H1 (cell line): ENCODE data around the gene IQGAP3. TPM values are rescaled to one million over a fixed set of nuclear protein-coding genes. Genes with fewer than 3 reads are reported as not detected.
A peak's percentile ranks its signal among the peaks of the same experiment; 100 is the strongest.

ENCODE experiments used
- CTCF ChIA-PET: fragments of 300-600 bp; sonication (Branson Sonifier 250); formaldehyde crosslinking; loops from one replicate; lab custom pipeline; 2021; ENCODE audit not compliant: partially characterized antibody; lab: Charles Lee
- POLR2A ChIA-PET: fragments of 300-600 bp; sonication (Branson Sonifier 250); formaldehyde crosslinking; loops from one replicate; lab custom pipeline; 2021; ENCODE audit warnings: inconsistent platforms; ENCODE audit not compliant: partially characterized antibody; lab: Charles Lee
- DNase-seq, 2 experiments: peaks; one replicate each; pipeline versions ENCODE4 v3.0.0 to v3.0.0-alpha.2; 2010 to 2022; ENCODE audit warnings: low spot score in 2 of 2, low read depth in 1 of 2, mixed read lengths in 1 of 2
- FAIRE-seq: peaks from 2 replicates; lab custom pipeline; 2011; peaks lifted over from hg19 to GRCh38; lab: Jason Lieb, UNC
- H2AFZ ChIP-seq: 2 replicates; pipeline ENCODE4 v1.8.1; 2012; ENCODE audit warnings: low read length, inconsistent platforms
- H2AK5ac ChIP-seq: 2 replicates; pipeline ENCODE4 v1.6.1; 2013; ENCODE audit warnings: low read depth, low read length
- H2BK120ac ChIP-seq: replicated peaks from 2 replicates; pipeline ENCODE3; 2013; ENCODE audit warnings: low read depth, low read length, inconsistent platforms
- H2BK12ac ChIP-seq: 2 replicates; pipeline ENCODE4 v1.6.1; 2013; ENCODE audit warnings: low read depth, low read length
- H2BK15ac ChIP-seq: 2 replicates; pipeline ENCODE4 v1.6.1; 2013; ENCODE audit warnings: low read length
- H2BK20ac ChIP-seq: 2 replicates; pipeline ENCODE4 v1.6.1; 2013; ENCODE audit warnings: low read length
- H2BK5ac ChIP-seq: 2 replicates; pipeline ENCODE4 v1.6.1; 2013; ENCODE audit warnings: low read depth, low read length
- H3K14ac ChIP-seq: 2 replicates; pipeline ENCODE4 v1.6.1; 2013; ENCODE audit warnings: inconsistent platforms; ENCODE audit not compliant: insufficient read length
- H3K18ac ChIP-seq: 2 replicates; pipeline ENCODE4 v1.6.1; 2013; ENCODE audit warnings: low read length; ENCODE audit errors: extremely low read depth
- H3K23ac ChIP-seq: 2 replicates; pipeline ENCODE4 v1.6.1; 2013; ENCODE audit warnings: inconsistent platforms; ENCODE audit not compliant: insufficient read length
- H3K23me2 ChIP-seq: 2 replicates; pipeline ENCODE4 v1.6.1; 2013; ENCODE audit warnings: low read depth, low read length
- H3K27ac ChIP-seq: 2 replicates; pipeline ENCODE4 v1.6.1; 2011; ENCODE audit warnings: low read depth, low read length, inconsistent platforms
- H3K27me3 ChIP-seq, 4 experiments: replicated peaks in 1 of 4; 1 replicate in 1 of 4; 2 replicates in 3 of 4; pipeline versions ENCODE4 v1.6.1 to v1.8.1; 2011 to 2013; ENCODE audit warnings: low read length in 3 of 4, mild to moderate bottlenecking in 3 of 4, inconsistent platforms in 2 of 4, mixed read lengths in 2 of 4, moderate library complexity in 1 of 4; ENCODE audit not compliant: control insufficient read depth in 3 of 4, insufficient read depth in 3 of 4; ENCODE audit errors: extremely low read depth in 1 of 4
- H3K36me3 ChIP-seq, 4 experiments: 2 replicates each; pipeline versions ENCODE4 v1.6.1 to v1.8.1; 2011 to 2013; ENCODE audit warnings: mild to moderate bottlenecking in 4 of 4, low read length in 3 of 4, moderate library complexity in 2 of 4, control low read depth in 1 of 4, inconsistent platforms in 1 of 4; ENCODE audit not compliant: insufficient read depth in 4 of 4, control insufficient read depth in 2 of 4
- H3K4ac ChIP-seq: replicated peaks from 2 replicates; pipeline ENCODE3; 2013; ENCODE audit warnings: low read length, low read depth, mixed read lengths, inconsistent platforms; ENCODE audit not compliant: insufficient read length
- H3K4me1 ChIP-seq, 4 experiments: replicated peaks in 1 of 4; 1 replicate in 1 of 4; 2 replicates in 3 of 4; pipeline versions ENCODE4 v1.6.1 to v1.8.1; 2011 to 2013; ENCODE audit warnings: low read length in 3 of 4, inconsistent platforms in 2 of 4, mixed read lengths in 1 of 4; ENCODE audit not compliant: insufficient read depth in 4 of 4, control insufficient read depth in 3 of 4
- H3K4me2 ChIP-seq, 2 experiments: 2 replicates each; pipeline versions ENCODE4 v1.6.1 to v1.8.1; 2011 to 2013; ENCODE audit warnings: low read depth in 2 of 2, low read length in 2 of 2, control low read depth in 1 of 2, inconsistent platforms in 1 of 2, mild to moderate bottlenecking in 1 of 2; ENCODE audit not compliant: insufficient read depth in 1 of 2
- H3K4me3 ChIP-seq, 4 experiments: fragments of 200-600, 300-600 bp in 1 of 4; sonication (generic), shearing (Covaris generic), sonication (Bioruptor Twin) in 1 of 4; 2 replicates each; pipeline versions ENCODE4 v1.5.1 to v1.8.1; 2011 to 2016; ENCODE audit warnings: low read length in 4 of 4, low read depth in 3 of 4, control low read depth in 2 of 4, inconsistent platforms in 2 of 4, mild to moderate bottlenecking in 2 of 4, mixed read lengths in 1 of 4, moderate library complexity in 1 of 4; ENCODE audit not compliant: insufficient read depth in 2 of 4; ENCODE audit errors: extremely low read depth in 1 of 4
- H3K56ac ChIP-seq: replicated peaks from 2 replicates; pipeline ENCODE3; 2013; ENCODE audit warnings: low read depth, mild to moderate bottlenecking, mixed read lengths, low read length, inconsistent platforms; ENCODE audit not compliant: insufficient read length
- H3K79me1 ChIP-seq: 2 replicates; pipeline ENCODE4 v1.6.1; 2013; ENCODE audit warnings: low read depth, low read length, control low read depth
- H3K79me2 ChIP-seq, 2 experiments: 2 replicates each; pipeline versions ENCODE4 v1.6.1 to v1.8.1; 2012 to 2013; ENCODE audit warnings: low read length in 2 of 2, mild to moderate bottlenecking in 2 of 2, inconsistent platforms in 1 of 2; ENCODE audit not compliant: insufficient read depth in 2 of 2, control insufficient read depth in 1 of 2
- H3K9ac ChIP-seq, 4 experiments: replicated peaks in 1 of 4; 1 replicate in 1 of 4; 2 replicates in 3 of 4; pipeline versions ENCODE4 v1.6.1 to v1.8.1; 2011 to 2013; ENCODE audit warnings: low read depth in 3 of 4, low read length in 3 of 4, control low read depth in 2 of 4, mild to moderate bottlenecking in 2 of 4, moderate library complexity in 2 of 4, inconsistent platforms in 1 of 4; ENCODE audit errors: extremely low read depth in 1 of 4
- H3K9me3 ChIP-seq, 2 experiments: 2 replicates each; pipeline versions ENCODE4 v1.6.1 to v1.8.1; 2012 to 2013; ENCODE audit warnings: mild to moderate bottlenecking in 2 of 2, moderate library complexity in 2 of 2, control low read depth in 1 of 2, inconsistent platforms in 1 of 2, low read depth in 1 of 2, low read length in 1 of 2, mixed read lengths in 1 of 2; ENCODE audit not compliant: insufficient read depth in 2 of 2
- H4K20me1 ChIP-seq, 2 experiments: replicated peaks in 1 of 2; 2 replicates each; pipeline versions ENCODE3 to v1.8.1; 2011 to 2013; ENCODE audit warnings: inconsistent platforms in 2 of 2, low read length in 2 of 2, mild to moderate bottlenecking in 1 of 2; ENCODE audit not compliant: insufficient read depth in 2 of 2, control insufficient read depth in 1 of 2
- H4K5ac ChIP-seq: 2 replicates; pipeline ENCODE4 v1.6.1; 2013; ENCODE audit warnings: low read length, low read depth, mixed read lengths, inconsistent platforms; ENCODE audit not compliant: insufficient read length
- H4K8ac ChIP-seq: 2 replicates; pipeline ENCODE4 v1.8.0; 2013; ENCODE audit warnings: mild to moderate bottlenecking, moderate library complexity, low read length, inconsistent platforms; ENCODE audit not compliant: insufficient read depth; ENCODE audit errors: extremely low read depth
- H4K91ac ChIP-seq: replicated peaks from 2 replicates; pipeline ENCODE3; 2013; ENCODE audit warnings: low read length, mixed read lengths, inconsistent platforms; ENCODE audit not compliant: insufficient read length
- NRF1 ChIP-seq: IDR thresholded peaks from 2 replicates; pipeline ENCODE4 v1.6.1; 2011; ENCODE audit warnings: mild to moderate bottlenecking, low read depth, low read length, improper control_type of control experiment
- RAD21 ChIP-seq, 2 experiments: IDR thresholded peaks in 1 of 2; conservative IDR thresholded peaks in 1 of 2; 2 replicates each; pipeline ENCODE4 v1.6.1; 2011; ENCODE audit warnings: low read depth in 2 of 2, low read length in 2 of 2, improper control_type of control experiment in 1 of 2, inconsistent platforms in 1 of 2, mild to moderate bottlenecking in 1 of 2, moderate library complexity in 1 of 2
- SIN3A ChIP-seq, 2 experiments: IDR thresholded peaks in 1 of 2; conservative IDR thresholded peaks in 1 of 2; 2 replicates each; pipeline ENCODE4 v1.6.1; 2011 to 2012; ENCODE audit warnings: low read length in 2 of 2, improper control_type of control experiment in 1 of 2, low read depth in 1 of 2, mild to moderate bottlenecking in 1 of 2
- SP4 ChIP-seq: IDR thresholded peaks from 2 replicates; pipeline ENCODE4 v1.6.1; 2012; ENCODE audit warnings: low read length, inconsistent platforms
- SUZ12 ChIP-seq: fragments of 200-600 bp; sonication (generic); IDR thresholded peaks from 2 replicates; pipeline ENCODE4 v1.6.1; 2012; ENCODE audit warnings: mild to moderate bottlenecking, inconsistent platforms, low read length, moderate library complexity, mixed read lengths
- YY1 ChIP-seq: IDR thresholded peaks from 2 replicates; pipeline ENCODE4 v1.6.1; 2011; ENCODE audit warnings: low read depth, mild to moderate bottlenecking, low read length
- whole genome bisulfite sequencing, 2 experiments: shearing (Covaris generic) in 1 of 2; methylation state at CpG; one replicate each; pipeline versions ENCODE4 v1.1.6 to v1.1.7; 2013 to 2015; ENCODE audit warnings: low lambda C conversion rate in 2 of 2, mixed read lengths in 2 of 2, inconsistent platforms in 1 of 2, low coverage in 1 of 2, missing lambda C conversion rate in 1 of 2; ENCODE audit not compliant: insufficient replicate concordance in 2 of 2, insufficient coverage in 1 of 2, insufficient read length in 1 of 2; ENCODE audit errors: extremely low coverage in 1 of 2, missing lambda C conversion rate in 1 of 2; 5-methylcytosine and 5-hydroxymethylcytosine counted together
- polyA plus RNA-seq, 7 experiments: library from polyadenylated mRNA; depleted of rRNA in 3 of 7; stranded (reverse) in 5 of 7; unstranded in 2 of 7; fragments of >200 nt in 5 of 7; fragments of 200-250 nt in 2 of 7; gene quantifications; 1 replicate in 5 of 7; 2 replicates in 1 of 7; 4 replicates in 1 of 7; pipeline versions ENCODE4 v1.2.1 to v1.2.3, GENCODE V29; 2011 to 2013; ENCODE audit warnings: missing spikeins in 2 of 7, mixed read lengths in 2 of 7
- total RNA-seq: library from RNA; stranded (reverse); fragmentation: NEBNext Ultra II Directional; extraction: Animal tissue kit (Norgen Biotek cat#: 25700); gene quantifications from 2 replicates; pipeline ENCODE4 v1.2.1, GENCODE V29; 2021
- TF ChIP-seq, protein P1 (sequence below), 3 experiments: IDR thresholded peaks; 1 replicate in 2 of 3; 2 replicates in 1 of 3; pipeline versions ENCODE4 v1.5.1 to v1.6.1; 2011; ENCODE audit warnings: low read length in 3 of 3, mild to moderate bottlenecking in 3 of 3, inconsistent platforms in 2 of 3, low read depth in 1 of 3, moderate library complexity in 1 of 3; ENCODE audit not compliant: insufficient read depth in 1 of 3; ENCODE audit errors: control extremely low read depth in 1 of 3
- TF ChIP-seq, protein P2 (sequence below): IDR thresholded peaks from 2 replicates; pipeline ENCODE4 v1.6.1; 2011; ENCODE audit warnings: low read depth, mild to moderate bottlenecking, low read length; ENCODE audit not compliant: insufficient read depth

IQGAP3 gene
- total and polyA plus RNA-seq, 2 of the 8 experiments (the other 6 are each of a cell fraction or from before 2014, with no cell fraction given) = 14.6 to 22.3 TPM

DNA sequence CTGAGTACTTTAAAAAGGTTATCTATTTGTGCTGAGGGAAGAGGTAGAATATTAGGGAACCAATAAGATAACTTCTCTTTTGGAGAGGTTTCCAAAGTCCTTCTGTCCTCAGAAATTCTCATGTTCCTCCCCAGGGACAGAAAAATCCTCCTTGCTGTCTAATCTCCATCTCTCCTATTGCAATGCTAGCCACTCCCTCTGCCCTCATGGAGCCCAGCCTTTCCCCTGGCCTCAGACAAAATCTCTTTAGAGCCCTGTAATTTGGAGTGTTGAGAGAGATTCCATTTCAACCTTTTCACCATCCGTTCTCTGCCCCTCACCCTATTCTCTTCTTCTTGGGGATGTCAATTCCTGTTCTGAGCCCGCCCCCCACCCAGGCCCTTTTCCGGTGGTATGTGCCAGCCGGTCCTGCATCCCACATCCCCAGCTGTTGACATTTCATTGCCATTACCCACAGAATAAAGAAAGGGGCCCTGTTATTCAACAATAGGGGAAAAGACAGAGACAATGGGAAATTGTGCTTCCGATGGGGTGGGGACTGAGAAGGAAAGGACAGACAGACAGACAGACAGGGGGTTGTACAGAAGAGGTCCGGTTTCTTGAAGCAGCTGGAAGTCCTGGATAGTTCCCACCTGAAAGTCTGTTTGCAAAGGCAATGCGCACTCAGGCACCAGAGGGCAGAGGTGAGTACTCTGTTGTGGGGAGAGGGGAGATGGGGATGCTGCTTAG is 46.7 kb upstream of the IQGAP3 start, which contains the start of gene HAPLN2:
HAPLN2 (plus strand) TSS at position 563 of the 729 bp plus-strand sequence. CDS start 4,076 bp downstream, outside the sequence.
- no peak within 1 kb of the TSS for H2BK12ac ChIP-seq
- ChIA-PET CTCF (interaction anchor here (0.7 to 43.0 kb wide), 27 partner anchors 9 to 469 kb away, joined by 3 to 868 read pairs (median 6); partner anchors contain the start of genes BCAN, CRABP2, GPATCH4 and METTL25B), POLR2A (interaction anchor here (0.6 to 2.6 kb wide), 15 partner anchors 8 to 500 kb away, joined by 3 to 11 read pairs (median 4); partner anchors contain the start of genes NAXE and NES)
- no peak within 1 kb of the TSS for H3K14ac ChIP-seq
- H3K9me3 ChIP-seq = no peaks in the 10 kb centered on the region
- no peak within 1 kb of the TSS for H4K5ac ChIP-seq
- no peaks in the 10 kb centered on the region for H3K79me1 ChIP-seq
- H3K27ac ChIP-seq = no peak within 1 kb of the TSS
- no peaks in the 10 kb centered on the region; a peak in 2 of 7 replicates for H3K4me1 ChIP-seq
- no peak within 1 kb of the TSS for H2BK20ac ChIP-seq
- H2BK15ac ChIP-seq = no peak within 1 kb of the TSS
- H3K4me2 ChIP-seq = peak within 1 kb of the TSS; percentile 26 to 48; a peak in 3 of 4 replicates
- no peak within 1 kb of the TSS for H3K56ac ChIP-seq
- H3K27me3 ChIP-seq = peaks cover 14 to 34% (median 27%) of the 10 kb centered on the region in 4 experiments
- H3K4me3 ChIP-seq = peak within 1 kb of the TSS in 1 of 4 experiments; percentile 32; a peak in 2 of 8 replicates
- no peaks in the 10 kb centered on the region for H3K79me2 ChIP-seq
- no peak within 1 kb of the TSS for H2AFZ ChIP-seq
- H4K91ac ChIP-seq = no peak within 1 kb of the TSS
- no peak within 1 kb of the TSS for H3K18ac ChIP-seq
- H3K36me3 ChIP-seq = no peaks in the 10 kb centered on the region
- DNase-seq = peak in 1 of 2 experiments; percentile 84
- WGBS, 2 experiments = 8% methylated on average over 4 of the region's 7 CpGs; no CpG with 5 or more reads in 1 of the 2 experiments
- H3K23ac ChIP-seq = no peak within 1 kb of the TSS
- no peak within 1 kb of the TSS for H2BK5ac ChIP-seq
- H2AK5ac ChIP-seq = no peak within 1 kb of the TSS
- H3K4ac ChIP-seq = no peak within 1 kb of the TSS
- H4K20me1 ChIP-seq = no peaks in the 10 kb centered on the region
- no peak within 1 kb of the TSS for H4K8ac ChIP-seq
- peak; percentile 69 for FAIRE-seq
- H2BK120ac ChIP-seq = no peak within 1 kb of the TSS
- H3K23me2 ChIP-seq = peaks cover 4% of the 10 kb centered on the region; the same call in 1 of the 2 replicates
- no peak within 1 kb of the TSS for H3K9ac ChIP-seq
- TF ChIP-seq RAD21 (IDR thresholded peaks at IDR 0.05 in 1 of 2, conservative IDR thresholded peaks at IDR 0.05 in 1 of 2; ENCODE audit: low read depth in 2 of 2, low read length in 2 of 2) (peak; percentile 44 to 53), SUZ12 (no peak), NRF1 (no peak), SP4 (no peak), YY1 (no peak), SIN3A (conservative IDR thresholded peaks at IDR 0.05 in 1 of 2, IDR thresholded peaks at IDR 0.05 in 1 of 2; ENCODE audit: low read depth in 1 of 2, low read length in 2 of 2) (no peak)
- TF ChIP-seq, protein P1, sequence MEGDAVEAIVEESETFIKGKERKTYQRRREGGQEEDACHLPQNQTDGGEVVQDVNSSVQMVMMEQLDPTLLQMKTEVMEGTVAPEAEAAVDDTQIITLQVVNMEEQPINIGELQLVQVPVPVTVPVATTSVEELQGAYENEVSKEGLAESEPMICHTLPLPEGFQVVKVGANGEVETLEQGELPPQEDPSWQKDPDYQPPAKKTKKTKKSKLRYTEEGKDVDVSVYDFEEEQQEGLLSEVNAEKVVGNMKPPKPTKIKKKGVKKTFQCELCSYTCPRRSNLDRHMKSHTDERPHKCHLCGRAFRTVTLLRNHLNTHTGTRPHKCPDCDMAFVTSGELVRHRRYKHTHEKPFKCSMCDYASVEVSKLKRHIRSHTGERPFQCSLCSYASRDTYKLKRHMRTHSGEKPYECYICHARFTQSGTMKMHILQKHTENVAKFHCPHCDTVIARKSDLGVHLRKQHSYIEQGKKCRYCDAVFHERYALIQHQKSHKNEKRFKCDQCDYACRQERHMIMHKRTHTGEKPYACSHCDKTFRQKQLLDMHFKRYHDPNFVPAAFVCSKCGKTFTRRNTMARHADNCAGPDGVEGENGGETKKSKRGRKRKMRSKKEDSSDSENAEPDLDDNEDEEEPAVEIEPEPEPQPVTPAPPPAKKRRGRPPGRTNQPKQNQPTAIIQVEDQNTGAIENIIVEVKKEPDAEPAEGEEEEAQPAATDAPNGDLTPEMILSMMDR (IDR thresholded peaks at IDR 0.05; ENCODE audit: control extremely low read depth in 1 of 3, insufficient read depth in 1 of 3, low read depth in 1 of 3, low read length in 3 of 3) = peak; percentile 72 to 94 (median 92)
- TF ChIP-seq, protein P2, sequence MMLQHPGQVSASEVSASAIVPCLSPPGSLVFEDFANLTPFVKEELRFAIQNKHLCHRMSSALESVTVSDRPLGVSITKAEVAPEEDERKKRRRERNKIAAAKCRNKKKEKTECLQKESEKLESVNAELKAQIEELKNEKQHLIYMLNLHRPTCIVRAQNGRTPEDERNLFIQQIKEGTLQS = no peak
